GM12878 (cell line): ENCODE results near the gene CD48. TPM values are rescaled to one million over a fixed set of nuclear protein-coding genes. Genes with fewer than 3 reads are reported as not detected.
A peak's percentile ranks its signal among the peaks of the same experiment; 100 is the strongest.

Experiments used
- ATAC-seq: fragments of 200-7000 bp; cut with Tn5 transposase; 3 replicates; pipeline ENCODE4 v1.9.1; 2020; ENCODE audit warnings: mild to moderate bottlenecking, moderate library complexity
- BruUV-seq: library from RNA; stranded (reverse); fragments of 400-500 nt; replicated peaks from 2 replicates; lab custom pipeline; 2021; lab: Mats Ljungman, UMichigan
- CTCF ChIA-PET: fragments of 300-600 bp; sonication (Branson Sonifier 250); formaldehyde crosslinking; extraction: SDS; loops from one replicate; lab custom pipeline; 2021; ENCODE audit warnings: inconsistent platforms; lab: Yijun Ruan, JAX
- POLR2A ChIA-PET: fragments of 350-600 bp; formaldehyde crosslinking; extraction: SDS; loops from one replicate; lab custom pipeline; 2021; ENCODE audit warnings: inconsistent platforms; lab: Charles Lee
- RAD21 ChIA-PET: fragments of 300-600 bp; sonication (Branson Sonifier 250); formaldehyde crosslinking; loops from one replicate; lab custom pipeline; 2023; ENCODE audit warnings: antibody characterized with exemption; ENCODE audit not compliant: unreplicated experiment; lab: Charles Lee
- SMC1A ChIA-PET: fragments of 300-600 bp; sonication (Branson Sonifier 250); formaldehyde crosslinking; loops from one replicate; lab custom pipeline; 2023; ENCODE audit not compliant: unreplicated experiment, uncharacterized antibody; lab: Charles Lee
- DNase-seq: peaks from one replicate; pipeline ENCODE4 v3.0.0-alpha.2; 2011; ENCODE audit warnings: low read depth, low spot score
- FAIRE-seq: peaks from 3 replicates; lab custom pipeline; 2011; peaks lifted over from hg19 to GRCh38; lab: Jason Lieb, UNC
- H2AFZ ChIP-seq: 2 replicates; pipeline ENCODE4 v1.6.0; 2011; ENCODE audit warnings: low read depth, low read length, control low read depth; ENCODE audit not compliant: control insufficient read depth
- H3K27ac ChIP-seq: 2 replicates; pipeline ENCODE4 v1.5.1; 2011; ENCODE audit warnings: control low read depth; ENCODE audit not compliant: control insufficient read depth, insufficient read depth
- H3K27me3 ChIP-seq, 2 experiments: replicated peaks in 1 of 2; 2 replicates each; pipeline versions ENCODE4 v1.6.0 to v1.6.1; 2011; ENCODE audit warnings: low read length in 1 of 2; ENCODE audit not compliant: control insufficient read depth in 2 of 2, insufficient read depth in 2 of 2
- H3K36me3 ChIP-seq, 2 experiments: 2 replicates each; pipeline ENCODE4 v1.5.1; 2011; ENCODE audit warnings: low read length in 1 of 2; ENCODE audit not compliant: control insufficient read depth in 2 of 2, insufficient read depth in 2 of 2
- H3K4me1 ChIP-seq: 2 replicates; pipeline ENCODE4 v1.6.1; 2011; ENCODE audit warnings: mild to moderate bottlenecking, low read length, moderate library complexity, mixed read lengths; ENCODE audit not compliant: control insufficient read depth, insufficient read depth
- H3K4me2 ChIP-seq: 2 replicates; pipeline ENCODE4 v1.6.0; 2011; ENCODE audit warnings: control low read depth; ENCODE audit not compliant: control insufficient read depth, insufficient read depth
- H3K4me3 ChIP-seq: fragments of 200-600 bp; sonication (generic); 2 replicates; pipeline ENCODE4 v1.5.1; 2016
- H3K79me2 ChIP-seq: 2 replicates; pipeline ENCODE4 v1.6.0; 2011; ENCODE audit warnings: low read length; ENCODE audit not compliant: control insufficient read depth, insufficient read depth
- H3K9ac ChIP-seq: 2 replicates; pipeline ENCODE4 v1.8.0; 2011; ENCODE audit warnings: low read length, control low read depth, mixed read lengths; ENCODE audit not compliant: control insufficient read depth, insufficient read depth
- H3K9me3 ChIP-seq: replicated peaks from 3 replicates; pipeline ENCODE4 v1.5.1; 2011; ENCODE audit warnings: mild to moderate bottlenecking, low read length; ENCODE audit not compliant: control insufficient read depth, insufficient read depth
- H4K20me1 ChIP-seq: 2 replicates; pipeline ENCODE4 v1.6.0; 2011; ENCODE audit not compliant: control insufficient read depth, insufficient read depth
- BCL3 ChIP-seq: IDR thresholded peaks from 2 replicates; pipeline ENCODE4 v1.6.1; 2011; ENCODE audit warnings: borderline replicate concordance, low read depth, mild to moderate bottlenecking, moderate library complexity, low read length; ENCODE audit not compliant: insufficient read depth, poor library complexity, severe bottlenecking
- FOXM1 ChIP-seq: IDR thresholded peaks from 2 replicates; pipeline ENCODE4 v1.6.1; 2012; ENCODE audit warnings: low read depth, mild to moderate bottlenecking, inconsistent platforms, low read length, moderate library complexity
- NFIC ChIP-seq: IDR thresholded peaks from 2 replicates; pipeline ENCODE4 v1.6.1; 2012; ENCODE audit warnings: low read depth, mild to moderate bottlenecking, inconsistent platforms, low read length, moderate library complexity
- TCF3 ChIP-seq: IDR thresholded peaks from 2 replicates; pipeline ENCODE4 v1.6.1; 2012; ENCODE audit warnings: low read depth, mild to moderate bottlenecking, low read length, borderline replicate concordance; ENCODE audit not compliant: insufficient read depth
- WGBS: methylation state at CpG from one replicate; pipeline ENCODE4 v1.1.6; 2016; ENCODE audit warnings: low lambda C conversion rate; ENCODE audit not compliant: insufficient replicate concordance, insufficient coverage; ENCODE audit errors: missing lambda C conversion rate; 5-methylcytosine and 5-hydroxymethylcytosine counted together
- in situ Hi-C: fragments of 300-500 bp; cut with MboI; formaldehyde crosslinking; loops from 9 replicates; pipeline ENCODE4 v1.14.3; 2018; ENCODE audit warnings: mixed read lengths
- intact Hi-C: fragments of 100-400 bp; cut with micrococcal nuclease; formaldehyde crosslinking; loops from one replicate; pipeline ENCODE4 v1.14.2; 2022; ENCODE audit not compliant: unreplicated experiment
- polyA plus RNA-seq, 11 experiments: library from polyadenylated mRNA; depleted of rRNA in 4 of 11; unstranded in 6 of 11; stranded (reverse) in 5 of 11; fragments of >200 nt; fragmentation: Nextera tagmentation in 4 of 11; fragmentation: Illumina TruSeq in 1 of 11; extraction: Ambion mirVana in 4 of 11; extraction: Trizol in 1 of 11; gene quantifications; 1 replicate in 1 of 11; 2 replicates in 10 of 11; pipeline versions ENCODE4 v1.2.1 to v1.2.3, GENCODE V29; 2011 to 2016; ENCODE audit warnings: inconsistent platforms in 2 of 11, missing spikeins in 2 of 11, low read depth in 1 of 11
- total RNA-seq, 4 experiments: library from RNA; depleted of rRNA in 3 of 4; stranded (reverse); fragments of >200 nt in 3 of 4; fragmentation: Illumina TruSeq in 1 of 4; extraction: Trizol in 1 of 4; gene quantifications; 2 replicates each; pipeline versions ENCODE4 v1.2.1 to v1.2.3, GENCODE V29; 2013 to 2021
- TF ChIP-seq, protein P1 (sequence below): fragments of 450-650 bp; formaldehyde crosslinking; IDR thresholded peaks from 2 replicates; pipeline ENCODE4 v1.4.0; 2022; ENCODE audit warnings: mild to moderate bottlenecking, moderate library complexity

Gene CD48
- total and polyA plus RNA-seq, 10 of the 15 experiments (the other 5 are each of a cell fraction or from before 2014, with no cell fraction given) = 302 to 1,315 (median 430) TPM

DNA sequence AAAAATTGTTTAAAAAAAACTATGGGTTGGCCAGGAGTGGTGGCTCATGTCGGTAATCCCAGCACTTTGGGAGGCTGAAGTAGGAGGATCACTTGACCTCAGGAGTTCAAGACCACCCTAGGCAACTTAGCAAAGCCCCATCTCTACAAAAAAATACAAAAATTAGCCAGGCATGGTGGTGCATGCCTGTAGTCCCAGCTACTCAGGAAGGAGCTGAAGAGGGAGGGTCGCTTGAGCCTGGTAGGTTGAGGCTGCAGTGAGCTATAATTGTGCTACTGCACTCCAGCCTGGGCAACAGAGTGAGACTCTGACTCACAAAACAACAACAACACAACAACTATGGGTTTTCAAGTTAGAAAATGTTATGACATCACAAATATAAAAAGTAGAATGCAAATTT, 43.8 kb upstream of the CD48 start:
- Histone ChIP-seq H3K27me3 (no peaks in the 10 kb centered on the region), H2AFZ (no peak overlapping the region), H3K79me2 (peaks cover 3% of the 10 kb centered on the region; the same call in 1 of the 2 replicates), H4K20me1 (no peaks in the 10 kb centered on the region), H3K27ac (peak overlapping the region; percentile 49), H3K9me3 (no peaks in the 10 kb centered on the region; the same call in 2 of the 3 replicates), H3K4me2 (peak overlapping the region; percentile 30; the same call in 1 of the 2 replicates), H3K4me1 (peaks cover 27% of the 10 kb centered on the region), H3K9ac (no peak overlapping the region), H3K36me3 (peaks cover 9 to 23% of the 10 kb centered on the region in 2 experiments), H3K4me3 (no peak overlapping the region)
- ChIA-PET RAD21 (interaction anchor here (0.9 to 6.4 kb wide), 15 partner anchors 9 to 313 kb away, joined by 3 to 68 read pairs (median 4); partner anchors contain the start of genes CD48, LY9, SLAMF1 and SLAMF7), CTCF (interaction anchor here (1.1 to 6.0 kb wide), 7 partner anchors 8 to 196 kb away, joined by 3 to 42 read pairs (median 9); no protein-coding TSS in a partner anchor), SMC1A (interaction anchor here (0.5 to 9.8 kb wide), 15 partner anchors 8 to 315 kb away, joined by 3 to 109 read pairs (median 6); partner anchors contain the start of genes LY9 and SLAMF7), POLR2A (interaction anchor here (0.7 to 2.7 kb wide), 15 partner anchors 8 to 105 kb away, joined by 3 to 32 read pairs (median 4); partner anchors contain the start of gene SLAMF7)
- 71% methylated on average over 2 of the region's 2 CpGs for WGBS
- BruUV-seq = no TSS peak
- ATAC-seq = no peak
- intact Hi-C loops = no loop called here
- no peak for FAIRE-seq
- TF ChIP-seq NFIC = 0 out of 2 replicates have a peak, but pooled peaks have one; percentile 7
- TF ChIP-seq, protein P1, sequence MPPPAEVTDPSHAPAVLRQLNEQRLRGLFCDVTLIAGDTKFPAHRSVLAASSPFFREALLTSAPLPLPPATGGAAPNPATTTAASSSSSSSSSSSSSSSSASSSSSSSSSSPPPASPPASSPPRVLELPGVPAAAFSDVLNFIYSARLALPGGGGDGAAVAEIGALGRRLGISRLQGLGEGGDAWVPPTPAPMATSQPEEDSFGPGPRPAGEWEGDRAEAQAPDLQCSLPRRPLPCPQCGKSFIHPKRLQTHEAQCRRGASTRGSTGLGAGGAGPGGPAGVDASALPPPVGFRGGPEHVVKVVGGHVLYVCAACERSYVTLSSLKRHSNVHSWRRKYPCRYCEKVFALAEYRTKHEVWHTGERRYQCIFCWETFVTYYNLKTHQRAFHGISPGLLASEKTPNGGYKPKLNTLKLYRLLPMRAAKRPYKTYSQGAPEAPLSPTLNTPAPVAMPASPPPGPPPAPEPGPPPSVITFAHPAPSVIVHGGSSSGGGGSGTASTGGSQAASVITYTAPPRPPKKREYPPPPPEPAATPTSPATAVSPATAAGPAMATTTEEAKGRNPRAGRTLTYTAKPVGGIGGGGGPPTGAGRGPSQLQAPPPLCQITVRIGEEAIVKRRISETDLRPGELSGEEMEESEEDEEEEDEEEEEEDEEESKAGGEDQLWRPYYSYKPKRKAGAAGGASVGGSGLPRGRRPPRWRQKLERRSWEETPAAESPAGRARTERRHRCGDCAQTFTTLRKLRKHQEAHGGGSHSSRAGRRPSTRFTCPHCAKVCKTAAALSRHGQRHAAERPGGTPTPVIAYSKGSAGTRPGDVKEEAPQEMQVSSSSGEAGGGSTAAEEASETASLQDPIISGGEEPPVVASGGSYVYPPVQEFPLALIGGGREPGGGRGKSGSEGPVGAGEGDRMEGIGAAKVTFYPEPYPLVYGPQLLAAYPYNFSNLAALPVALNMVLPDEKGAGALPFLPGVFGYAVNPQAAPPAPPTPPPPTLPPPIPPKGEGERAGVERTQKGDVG (CRISPR knock-in tag) = no peak
- TF ChIP-seq TCF3 = no peak
- TF ChIP-seq BCL3 = peak; percentile 6
- 0 out of 2 replicates have a peak, but pooled peaks have one; percentile 7 for TF ChIP-seq FOXM1
- in situ Hi-C loops = no loop called here
- DNase-seq = no peak
